B cell (primary cell): ENCODE data around the gene DNAAF5. TPM values are rescaled to one million over a fixed set of nuclear protein-coding genes. Genes with fewer than 3 reads are reported as not detected.

Experiments used
- ATAC-seq: fragments of 200-7000 bp; cut with Tn5 transposase; one replicate; pipeline ENCODE4 v1.10.0; 2021; ENCODE audit warnings: low read depth, mild to moderate bottlenecking, moderate number of reproducible peaks, moderate library complexity
- CTCF ChIA-PET: fragments of 350-600 bp; sonication (Branson Sonifier 250); formaldehyde crosslinking; loops from one replicate; lab custom pipeline; 2021; ENCODE audit warnings: antibody characterized with exemption, inconsistent platforms; lab: Charles Lee
- POLR2A ChIA-PET: fragments of 350-600 bp; sonication (Branson Sonifier 250); formaldehyde crosslinking; loops from one replicate; lab custom pipeline; 2021; ENCODE audit warnings: antibody characterized with exemption; lab: Charles Lee
- DNase-seq: peaks from one replicate; pipeline ENCODE4 v3.0.0; 2013
- H2AFZ ChIP-seq: 2 replicates; pipeline ENCODE4 v1.6.1; 2012; ENCODE audit warnings: mild to moderate bottlenecking, low read depth, low read length; ENCODE audit not compliant: insufficient read depth, poor library complexity, severe bottlenecking
- H3K27ac ChIP-seq, 2 donors: 1 replicate in 1 of 2; 2 replicates in 1 of 2; pipeline ENCODE4 v1.5.1; 2012 to 2013; ENCODE audit warnings: low read length in 2 of 2, mild to moderate bottlenecking in 2 of 2, moderate library complexity in 1 of 2
- H3K27me3 ChIP-seq, 4 experiments: fragments of 200-600 bp in 1 of 4; sonication (generic) in 1 of 4; replicated peaks in 1 of 4; 1 replicate in 2 of 4; 2 replicates in 2 of 4; pipeline versions ENCODE4 v1.6.1 to v1.7.0; 2013 to 2016; ENCODE audit warnings: low read length in 3 of 4, mild to moderate bottlenecking in 2 of 4, mixed read lengths in 1 of 4, moderate library complexity in 1 of 4; ENCODE audit not compliant: insufficient read depth in 4 of 4, control insufficient read depth in 3 of 4; ENCODE audit errors: control extremely low read depth in 1 of 4
- H3K36me3 ChIP-seq, 2 experiments: replicated peaks in 1 of 2; 1 replicate in 1 of 2; 2 replicates in 1 of 2; pipeline versions ENCODE4 v1.6.1 to v1.7.1; 2013; ENCODE audit warnings: low read length in 1 of 2; ENCODE audit not compliant: insufficient read depth in 2 of 2, control insufficient read depth in 1 of 2; ENCODE audit errors: control extremely low read depth in 1 of 2, extremely low read depth in 1 of 2
- H3K4me1 ChIP-seq, 2 donors: fragments of 200-600 bp in 1 of 2; sonication (generic) in 1 of 2; 1 replicate in 1 of 2; 2 replicates in 1 of 2; pipeline versions ENCODE4 v1.5.1 to v1.6.1; 2013 to 2017; ENCODE audit warnings: low read length in 2 of 2; ENCODE audit not compliant: control insufficient read depth in 2 of 2, insufficient read depth in 2 of 2
- H3K4me2 ChIP-seq: replicated peaks from 2 replicates; pipeline ENCODE3; 2012; ENCODE audit warnings: mild to moderate bottlenecking, low read depth, low read length; ENCODE audit not compliant: poor library complexity, severe bottlenecking
- H3K4me3 ChIP-seq, 5 experiments: fragments of 200-600 bp in 1 of 5; sonication (generic) in 1 of 5; 1 replicate in 3 of 5; 2 replicates in 2 of 5; pipeline versions ENCODE4 v1.5.1 to v1.7.0; 2011 to 2016; ENCODE audit warnings: low read length in 4 of 5, mild to moderate bottlenecking in 4 of 5, low read depth in 2 of 5, control low read depth in 1 of 5, moderate library complexity in 1 of 5; ENCODE audit not compliant: insufficient read depth in 1 of 5; ENCODE audit errors: control extremely low read depth in 1 of 5, extremely low read depth in 1 of 5
- H3K79me2 ChIP-seq: fragments of 200-600 bp; sonication (generic); one replicate; pipeline ENCODE4 v1.6.0; 2016; ENCODE audit warnings: low read length; ENCODE audit not compliant: control insufficient read depth, insufficient read depth
- H3K9ac ChIP-seq: fragments of 200-600 bp; sonication (generic); 2 replicates; pipeline ENCODE4 v1.6.1; 2017; ENCODE audit warnings: mild to moderate bottlenecking, low read length, moderate library complexity
- H3K9me3 ChIP-seq, 3 donors: one replicate each; pipeline versions ENCODE4 v1.6.1 to v1.7.1; 2013; ENCODE audit warnings: low read length in 2 of 3; ENCODE audit not compliant: control insufficient read depth in 2 of 3, insufficient read depth in 1 of 3; ENCODE audit errors: control extremely low read depth in 1 of 3
- H4K20me1 ChIP-seq: 2 replicates; pipeline ENCODE4 v1.6.0; 2012; ENCODE audit warnings: mild to moderate bottlenecking, low read length; ENCODE audit not compliant: insufficient read depth, control insufficient read depth, poor library complexity, severe bottlenecking
- H3K27ac Mint-ChIP-seq: one replicate; pipeline ENCODE4 v1.8.0; 2021; ENCODE audit warnings: mixed read lengths
- H3K27me3 Mint-ChIP-seq: one replicate; pipeline ENCODE4 v1.8.0; 2021; ENCODE audit warnings: mixed read lengths
- H3K4me1 Mint-ChIP-seq: one replicate; pipeline ENCODE4 v1.8.0; 2021; ENCODE audit warnings: mixed read lengths
- H3K4me3 Mint-ChIP-seq: one replicate; pipeline ENCODE4 v1.8.0; 2021; ENCODE audit warnings: mixed read lengths
- H3K9me3 Mint-ChIP-seq: one replicate; pipeline ENCODE4 v1.8.0; 2022; ENCODE audit warnings: mixed read lengths; ENCODE audit not compliant: insufficient read depth
- EZH2 ChIP-seq: IDR thresholded peaks from 2 replicates; pipeline ENCODE4 v1.6.1; 2012; ENCODE audit warnings: borderline replicate concordance, low read depth, mild to moderate bottlenecking, moderate library complexity, low read length; ENCODE audit not compliant: insufficient read depth, poor library complexity, severe bottlenecking
- WGBS: methylation state at CpG from one replicate; pipeline ENCODE4 v1.1.5; 2013; ENCODE audit warnings: missing lambda C conversion rate; ENCODE audit not compliant: insufficient coverage; 5-methylcytosine and 5-hydroxymethylcytosine counted together
- intact Hi-C: fragments of 100-400 bp; cut with micrococcal nuclease; formaldehyde crosslinking; loops from one replicate; pipeline ENCODE4 v1.10.0; 2022
- polyA plus RNA-seq: library from polyadenylated mRNA; depleted of rRNA; stranded (reverse); fragments of >200 nt; gene quantifications from 2 replicates; pipeline ENCODE4 v1.2.3, GENCODE V29; 2012
- total RNA-seq, 2 donors: library from RNA; stranded (reverse); fragments of 120-200 nt in 1 of 2; gene quantifications; 1 replicate in 1 of 2; 2 replicates in 1 of 2; pipeline versions ENCODE4 v1.2.3 to v1.2.4, GENCODE V29; 2013 to 2022
- TF ChIP-seq, protein P1 (sequence below): fragments of 200-600 bp; IDR thresholded peaks from one replicate; pipeline ENCODE4 v1.8.0; 2022; ENCODE audit warnings: antibody characterized with exemption, mild to moderate bottlenecking

Gene DNAAF5
- total and polyA plus RNA-seq, 2 donors (not counting 1 experiment from before 2014, with no cell fraction given) = 18.0 to 21.4 TPM

DNA sequence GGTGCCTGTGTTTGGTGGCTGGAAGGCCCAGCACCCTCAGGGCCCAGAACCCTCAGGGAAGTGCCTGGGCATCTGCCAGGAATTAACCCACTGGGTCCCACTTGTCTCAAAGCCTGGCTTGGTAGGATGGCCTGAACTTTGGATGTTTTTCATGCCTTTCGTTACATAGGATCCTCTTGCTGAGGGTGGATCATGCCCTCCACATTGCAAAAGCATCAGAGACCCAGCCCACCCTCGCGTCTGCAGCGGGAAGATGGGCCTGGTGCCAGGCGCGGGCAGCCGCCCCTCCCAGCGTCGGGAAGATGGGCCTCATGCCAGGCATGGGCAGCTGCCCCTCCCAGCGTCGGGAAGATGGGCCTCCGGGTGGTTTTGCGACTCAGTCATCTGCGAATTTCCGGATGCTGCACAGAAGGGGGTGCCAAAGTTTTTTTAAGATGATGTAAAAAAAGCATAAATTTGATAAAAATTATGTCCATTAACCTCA, 52.5 kb downstream of the DNAAF5 start:
- intact Hi-C loops = no loop called here

DNA sequence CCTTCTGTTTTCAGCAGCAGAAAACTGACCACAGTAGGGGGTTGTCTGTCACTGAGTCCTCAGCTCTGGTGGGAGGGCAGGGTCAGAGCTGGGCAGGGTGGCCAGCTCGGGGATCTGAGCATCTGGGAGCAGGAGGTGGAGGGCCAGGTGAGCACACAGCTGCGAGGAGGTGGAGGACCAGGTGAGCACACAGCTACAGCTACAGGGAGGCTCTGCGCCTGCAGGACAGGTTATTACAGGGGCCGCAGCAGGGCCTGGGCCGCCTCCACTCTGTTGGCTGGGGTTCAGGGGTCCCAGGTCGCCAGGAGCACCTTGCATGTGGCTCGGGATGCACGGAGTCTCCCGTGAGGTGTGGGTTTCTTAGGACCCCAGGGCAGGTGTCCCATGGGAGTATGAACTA, 53.0 kb downstream of the DNAAF5 start:
- Histone ChIP-seq H3K4me2 (no peak overlapping the region), H2AFZ (no peak overlapping the region), H3K27ac (no peak overlapping the region), H3K27me3 (no peaks in the 10 kb centered on the region), H3K9ac (no peak overlapping the region), H3K9me3 (peaks cover 0 to 7% (median 0%) of the 10 kb centered on the region in 3 donors), H3K4me1 (no peaks in the 10 kb centered on the region), H3K79me2 (no peaks in the 10 kb centered on the region), H3K4me3 (no peak overlapping the region), H3K36me3 (peaks cover 0 to 30% of the 10 kb centered on the region in 2 experiments), H4K20me1 (no peaks in the 10 kb centered on the region)
- DNase-seq (no peak), ATAC-seq (no peak)
- Mint-ChIP-seq H3K27me3 (no peaks in the 10 kb centered on the region), H3K27ac (no peak overlapping the region), H3K9me3 (no peaks in the 10 kb centered on the region), H3K4me3 (no peak overlapping the region), H3K4me1 (no peaks in the 10 kb centered on the region)
- POLR2A ChIA-PET = no interaction called here
- intact Hi-C loops = no loop called here
- TF ChIP-seq, protein P1, sequence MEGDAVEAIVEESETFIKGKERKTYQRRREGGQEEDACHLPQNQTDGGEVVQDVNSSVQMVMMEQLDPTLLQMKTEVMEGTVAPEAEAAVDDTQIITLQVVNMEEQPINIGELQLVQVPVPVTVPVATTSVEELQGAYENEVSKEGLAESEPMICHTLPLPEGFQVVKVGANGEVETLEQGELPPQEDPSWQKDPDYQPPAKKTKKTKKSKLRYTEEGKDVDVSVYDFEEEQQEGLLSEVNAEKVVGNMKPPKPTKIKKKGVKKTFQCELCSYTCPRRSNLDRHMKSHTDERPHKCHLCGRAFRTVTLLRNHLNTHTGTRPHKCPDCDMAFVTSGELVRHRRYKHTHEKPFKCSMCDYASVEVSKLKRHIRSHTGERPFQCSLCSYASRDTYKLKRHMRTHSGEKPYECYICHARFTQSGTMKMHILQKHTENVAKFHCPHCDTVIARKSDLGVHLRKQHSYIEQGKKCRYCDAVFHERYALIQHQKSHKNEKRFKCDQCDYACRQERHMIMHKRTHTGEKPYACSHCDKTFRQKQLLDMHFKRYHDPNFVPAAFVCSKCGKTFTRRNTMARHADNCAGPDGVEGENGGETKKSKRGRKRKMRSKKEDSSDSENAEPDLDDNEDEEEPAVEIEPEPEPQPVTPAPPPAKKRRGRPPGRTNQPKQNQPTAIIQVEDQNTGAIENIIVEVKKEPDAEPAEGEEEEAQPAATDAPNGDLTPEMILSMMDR = no peak
- no peak for TF ChIP-seq EZH2
- CTCF ChIA-PET = no interaction called here
- 93% methylated on average over 9 of the region's 9 CpGs for WGBS

More for the DNA sequence above, 52.5 kb downstream of the DNAAF5 start:
- Histone ChIP-seq H2AFZ (no peak overlapping the region), H3K9ac (no peak overlapping the region), H3K36me3 (peaks cover 0 to 28% of the 10 kb centered on the region in 2 experiments), H3K4me1 (no peaks in the 10 kb centered on the region), H3K27ac (no peak overlapping the region), H3K4me2 (no peak overlapping the region), H4K20me1 (no peaks in the 10 kb centered on the region), H3K27me3 (no peaks in the 10 kb centered on the region), H3K4me3 (no peak overlapping the region), H3K9me3 (peaks cover 0 to 7% (median 0%) of the 10 kb centered on the region in 3 donors), H3K79me2 (no peaks in the 10 kb centered on the region)
- TF ChIP-seq EZH2 = no peak
- TF ChIP-seq, protein P1 = no peak
- Mint-ChIP-seq H3K27ac (no peak overlapping the region), H3K4me1 (no peaks in the 10 kb centered on the region), H3K27me3 (no peaks in the 10 kb centered on the region), H3K4me3 (no peak overlapping the region), H3K9me3 (no peaks in the 10 kb centered on the region)
- 97% methylated on average over 6 of the region's 15 CpGs for WGBS
- DNase-seq (no peak), ATAC-seq (no peak)
- CTCF ChIA-PET = no interaction called here
- POLR2A ChIA-PET = no interaction called here
